Measurements from ENCODE around the gene PTPRO. TPM values are rescaled to one million over a fixed set of nuclear protein-coding genes. Genes with fewer than 3 reads are reported as not detected.
"Not testable (repeated sequence)": the region's sequence is repeated elsewhere in the genome, so short reads cannot be mapped to it uniquely, and the experiment has no call there.

Gene PTPRO
- total RNA-seq, 1 donor from 2014 or later, result 204 TPM

GRCh38 chr12:15596174-15596573, 273.9 kb downstream of the PTPRO start:
- DNase-seq (ENCODE audit: low spot score in 2 of 2) (no peak), FAIRE-seq (no peak)

GRCh38 chr12:15597125-15597830, 275.0 kb downstream of the PTPRO start:
- DNase-seq (ENCODE audit: low spot score in 2 of 2) (no peak), FAIRE-seq (no peak)

GRCh38 chr12:15599266-15600037, 277.1 kb downstream of the PTPRO start:
- DNase-seq (ENCODE audit: low spot score in 2 of 2) (peak in 1 of 2 donors; percentile 4), FAIRE-seq (no peak)

- FAIRE-seq (no peak), DNase-seq (ENCODE audit: low spot score in 2 of 2) (no peak)
Observed at GRCh38 chr12:15600223-15600935, 278.1 kb downstream of the PTPRO start.

GRCh38 chr12:15601210-15601800, 279.0 kb downstream of the PTPRO start:
- DNase-seq (ENCODE audit: low spot score in 2 of 2), result no peak
- no peak for FAIRE-seq

GRCh38 chr12:15602051-15602672, 279.9 kb downstream of the PTPRO start:
- DNase-seq (ENCODE audit: low spot score in 2 of 2), result no peak

GRCh38 chr12:15603474-15604085, 281.3 kb downstream of the PTPRO start:
- FAIRE-seq (no peak), DNase-seq (ENCODE audit: low spot score in 2 of 2) (no peak)

More at GRCh38 chr12:15602051-15602672, 279.9 kb downstream of the PTPRO start:
- no peak for FAIRE-seq

GRCh38 chr12:15605881-15606590, 283.7 kb downstream of the PTPRO start:
- DNase-seq (ENCODE audit: low spot score in 2 of 2), result no peak
- no peak for FAIRE-seq

GRCh38 chr12:15608406-15608805, 286.1 kb downstream of the PTPRO start:
- DNase-seq (ENCODE audit: low spot score in 2 of 2) (no peak), FAIRE-seq (no peak)

GRCh38 chr12:15608941-15609340, 286.6 kb downstream of the PTPRO start:
- FAIRE-seq (no peak), DNase-seq (ENCODE audit: low spot score in 2 of 2) (no peak)

- no peak for FAIRE-seq
- DNase-seq (ENCODE audit: low spot score in 2 of 2), result no peak
Observed at GRCh38 chr12:15613981-15614380, 291.7 kb downstream of the PTPRO start.

GRCh38 chr12:15616495-15616894, 294.2 kb downstream of the PTPRO start:
- FAIRE-seq; DNase-seq (ENCODE audit: low spot score in 2 of 2): not testable (repeated sequence)

- no peak for DNase-seq (ENCODE audit: low spot score in 2 of 2)
- FAIRE-seq, result no peak
Observed at GRCh38 chr12:15620741-15621539, 298.6 kb downstream of the PTPRO start.

GRCh38 chr12:15625075-15625474, 302.8 kb downstream of the PTPRO start:
- FAIRE-seq (no peak), DNase-seq (ENCODE audit: low spot score in 2 of 2) (no peak)

- DNase-seq (ENCODE audit: low spot score in 2 of 2) (no peak), FAIRE-seq (no peak)
Observed at GRCh38 chr12:15627995-15628945, 306.0 kb downstream of the PTPRO start.

- DNase-seq (ENCODE audit: low spot score in 2 of 2) (peak in 1 of 2 donors; percentile 12), FAIRE-seq (no peak)
Observed at GRCh38 chr12:15629108-15629507, 306.8 kb downstream of the PTPRO start.

GRCh38 chr12:15629761-15630160, 307.5 kb downstream of the PTPRO start:
- FAIRE-seq, result no peak

More at GRCh38 chr12:15629761-15630160, 307.5 kb downstream of the PTPRO start:
- DNase-seq (ENCODE audit: low spot score in 2 of 2), result no peak
